ENCODE measurements around the gene MRTFA.

GRCh38 chr22:40361100-40361499 is 275.4 kb downstream of the MRTFA start:
- TF ChIP-seq POLR2A (IDR thresholded peaks at IDR 0.05) (no peak), CTCF (IDR thresholded peaks at IDR 0.05) (no peak), EP300 (IDR thresholded peaks at IDR 0.05) (no peak), POLR2AphosphoS5 (IDR thresholded peaks at IDR 0.05) (no peak)
